ENCODE results near the gene EVI5L.
"Not testable (repeated sequence)": the region's sequence is repeated elsewhere in the genome, so short reads cannot be mapped to it uniquely, and the experiment has no call there.

EVI5L gene

GRCh38 chr19:7888826-7889217, 58.8 kb downstream of the EVI5L start:
- Histone ChIP-seq H3K4me3 (ENCODE audit: low read length in 2 of 2) (no peak overlapping the region), H3K4me1 (ENCODE audit: control insufficient read depth, insufficient read depth, low read length) (no peaks in the 10 kb centered on the region), H3K36me3 (ENCODE audit: control insufficient read depth in 2 of 2, insufficient read depth in 2 of 2, low read length in 2 of 2) (no peaks in the 10 kb centered on the region), H3K9ac (ENCODE audit: low read length in 2 of 2) (no peak overlapping the region), H3K9me3 (ENCODE audit: control insufficient read depth in 2 of 2, low read length in 2 of 2) (no peaks in the 10 kb centered on the region), H3K27ac (ENCODE audit: low read length) (no peak overlapping the region), H3K27me3 (ENCODE audit: control insufficient read depth in 1 of 2, insufficient read depth in 2 of 2, low read length in 2 of 2) (peaks cover 13% of the 10 kb centered on the region in 2 donors)

GRCh38 chr19:7893362-7894101, 63.5 kb downstream of the EVI5L start:
- H3K4me3 ChIP-seq (ENCODE audit: low read length in 2 of 2); H3K9ac ChIP-seq (ENCODE audit: low read length in 2 of 2); H3K9me3 ChIP-seq (ENCODE audit: control insufficient read depth in 2 of 2, low read length in 2 of 2); H3K27ac ChIP-seq (ENCODE audit: low read length); H3K4me1 ChIP-seq (ENCODE audit: control insufficient read depth, insufficient read depth, low read length); H3K36me3 ChIP-seq (ENCODE audit: control insufficient read depth in 2 of 2, insufficient read depth in 2 of 2, low read length in 2 of 2): not testable (repeated sequence)
- peaks cover 7 to 18% of the 10 kb centered on the region in 2 donors for H3K27me3 ChIP-seq (ENCODE audit: control insufficient read depth in 1 of 2, insufficient read depth in 2 of 2, low read length in 2 of 2)

GRCh38 chr19:7894612-7895309, 64.7 kb downstream of the EVI5L start:
- Histone ChIP-seq H3K9ac (ENCODE audit: low read length in 2 of 2) (no peak overlapping the region), H3K27ac (ENCODE audit: low read length) (no peak overlapping the region), H3K4me3 (ENCODE audit: low read length in 2 of 2) (no peak overlapping the region)

GRCh38 chr19:7895565-7895964, 65.5 kb downstream of the EVI5L start:
- Histone ChIP-seq H3K4me1 (ENCODE audit: control insufficient read depth, insufficient read depth, low read length) (no peaks in the 10 kb centered on the region), H3K36me3 (ENCODE audit: control insufficient read depth in 2 of 2, insufficient read depth in 2 of 2, low read length in 2 of 2) (no peaks in the 10 kb centered on the region), H3K9ac (ENCODE audit: low read length in 2 of 2) (no peak overlapping the region), H3K27ac (ENCODE audit: low read length) (no peak overlapping the region), H3K4me3 (ENCODE audit: low read length in 2 of 2) (no peak overlapping the region), H3K27me3 (ENCODE audit: control insufficient read depth in 1 of 2, insufficient read depth in 2 of 2, low read length in 2 of 2) (peaks cover 2 to 12% of the 10 kb centered on the region in 2 donors), H3K9me3 (ENCODE audit: control insufficient read depth in 2 of 2, low read length in 2 of 2) (no peaks in the 10 kb centered on the region)

More at GRCh38 chr19:7894612-7895309, 64.7 kb downstream of the EVI5L start:
- H3K27me3 ChIP-seq (ENCODE audit: control insufficient read depth in 1 of 2, insufficient read depth in 2 of 2, low read length in 2 of 2), result peaks cover 2 to 12% of the 10 kb centered on the region in 2 donors
- H3K9me3 ChIP-seq (ENCODE audit: control insufficient read depth in 2 of 2, low read length in 2 of 2), result no peaks in the 10 kb centered on the region
- H3K4me1 ChIP-seq (ENCODE audit: control insufficient read depth, insufficient read depth, low read length), result no peaks in the 10 kb centered on the region
- H3K36me3 ChIP-seq (ENCODE audit: control insufficient read depth in 2 of 2, insufficient read depth in 2 of 2, low read length in 2 of 2), result no peaks in the 10 kb centered on the region

- H3K9ac ChIP-seq (ENCODE audit: low read length in 2 of 2), result no peak overlapping the region
- no peaks in the 10 kb centered on the region for H3K4me1 ChIP-seq (ENCODE audit: control insufficient read depth, insufficient read depth, low read length)
- no peak overlapping the region for H3K27ac ChIP-seq (ENCODE audit: low read length)
- no peak overlapping the region for H3K4me3 ChIP-seq (ENCODE audit: low read length in 2 of 2)
- H3K9me3 ChIP-seq (ENCODE audit: control insufficient read depth in 2 of 2, low read length in 2 of 2), result no peaks in the 10 kb centered on the region
- H3K36me3 ChIP-seq (ENCODE audit: control insufficient read depth in 2 of 2, insufficient read depth in 2 of 2, low read length in 2 of 2), result no peaks in the 10 kb centered on the region
- peaks cover 2 to 12% of the 10 kb centered on the region in 2 donors for H3K27me3 ChIP-seq (ENCODE audit: control insufficient read depth in 1 of 2, insufficient read depth in 2 of 2, low read length in 2 of 2)
Measured at GRCh38 chr19:7897292-7897691, 67.3 kb downstream of the EVI5L start.

- Histone ChIP-seq H3K27me3 (ENCODE audit: control insufficient read depth in 1 of 2, insufficient read depth in 2 of 2, low read length in 2 of 2) (peaks cover 2 to 8% of the 10 kb centered on the region in 2 donors), H3K9me3 (ENCODE audit: control insufficient read depth in 2 of 2, low read length in 2 of 2) (no peaks in the 10 kb centered on the region), H3K9ac (ENCODE audit: low read length in 2 of 2) (no peak overlapping the region), H3K36me3 (ENCODE audit: control insufficient read depth in 2 of 2, insufficient read depth in 2 of 2, low read length in 2 of 2) (no peaks in the 10 kb centered on the region), H3K4me3 (ENCODE audit: low read length in 2 of 2) (no peak overlapping the region), H3K4me1 (ENCODE audit: control insufficient read depth, insufficient read depth, low read length) (peaks cover 7% of the 10 kb centered on the region), H3K27ac (ENCODE audit: low read length) (no peak overlapping the region)
Measured at GRCh38 chr19:7898967-7899366, 68.9 kb downstream of the EVI5L start.

GRCh38 chr19:7899751-7900378, 69.8 kb downstream of the EVI5L start:
- H3K27ac ChIP-seq (ENCODE audit: low read length), result no peak overlapping the region
- no peak overlapping the region for H3K4me3 ChIP-seq (ENCODE audit: low read length in 2 of 2)
- no peak overlapping the region for H3K9ac ChIP-seq (ENCODE audit: low read length in 2 of 2)

GRCh38 chr19:7900401-7900870, 70.4 kb downstream of the EVI5L start:
- no peak overlapping the region for H3K4me3 ChIP-seq (ENCODE audit: low read length in 2 of 2)
- no peaks in the 10 kb centered on the region for H3K9me3 ChIP-seq (ENCODE audit: control insufficient read depth in 2 of 2, low read length in 2 of 2)
- H3K4me1 ChIP-seq (ENCODE audit: control insufficient read depth, insufficient read depth, low read length), result peaks cover 20% of the 10 kb centered on the region
- no peak overlapping the region for H3K9ac ChIP-seq (ENCODE audit: low read length in 2 of 2)
- H3K36me3 ChIP-seq (ENCODE audit: control insufficient read depth in 2 of 2, insufficient read depth in 2 of 2, low read length in 2 of 2), result no peaks in the 10 kb centered on the region
- peaks cover 0 to 2% of the 10 kb centered on the region in 2 donors for H3K27me3 ChIP-seq (ENCODE audit: control insufficient read depth in 1 of 2, insufficient read depth in 2 of 2, low read length in 2 of 2)
- H3K27ac ChIP-seq (ENCODE audit: low read length), result no peak overlapping the region

More at GRCh38 chr19:7899751-7900378, 69.8 kb downstream of the EVI5L start:
- no peaks in the 10 kb centered on the region for H3K9me3 ChIP-seq (ENCODE audit: control insufficient read depth in 2 of 2, low read length in 2 of 2)
- H3K27me3 ChIP-seq (ENCODE audit: control insufficient read depth in 1 of 2, insufficient read depth in 2 of 2, low read length in 2 of 2), result peaks cover 0 to 4% of the 10 kb centered on the region in 2 donors
- no peaks in the 10 kb centered on the region for H3K36me3 ChIP-seq (ENCODE audit: control insufficient read depth in 2 of 2, insufficient read depth in 2 of 2, low read length in 2 of 2)
- H3K4me1 ChIP-seq (ENCODE audit: control insufficient read depth, insufficient read depth, low read length), result peaks cover 15% of the 10 kb centered on the region

GRCh38 chr19:7900931-7901330, 70.9 kb downstream of the EVI5L start:
- no peak overlapping the region for H3K4me3 ChIP-seq (ENCODE audit: low read length in 2 of 2)
- H3K27me3 ChIP-seq (ENCODE audit: control insufficient read depth in 1 of 2, insufficient read depth in 2 of 2, low read length in 2 of 2), result no peaks in the 10 kb centered on the region
- H3K36me3 ChIP-seq (ENCODE audit: control insufficient read depth in 2 of 2, insufficient read depth in 2 of 2, low read length in 2 of 2), result peaks cover 0 to 2% of the 10 kb centered on the region in 2 donors
- no peak overlapping the region for H3K27ac ChIP-seq (ENCODE audit: low read length)
- H3K9ac ChIP-seq (ENCODE audit: low read length in 2 of 2), result no peak overlapping the region
- H3K9me3 ChIP-seq (ENCODE audit: control insufficient read depth in 2 of 2, low read length in 2 of 2), result no peaks in the 10 kb centered on the region
- peaks cover 25% of the 10 kb centered on the region for H3K4me1 ChIP-seq (ENCODE audit: control insufficient read depth, insufficient read depth, low read length)

- Histone ChIP-seq H3K27me3 (ENCODE audit: control insufficient read depth in 1 of 2, insufficient read depth in 2 of 2, low read length in 2 of 2) (no peaks in the 10 kb centered on the region), H3K9ac (ENCODE audit: low read length in 2 of 2) (no peak overlapping the region), H3K4me1 (ENCODE audit: control insufficient read depth, insufficient read depth, low read length) (peaks cover 27% of the 10 kb centered on the region), H3K9me3 (ENCODE audit: control insufficient read depth in 2 of 2, low read length in 2 of 2) (no peaks in the 10 kb centered on the region), H3K36me3 (ENCODE audit: control insufficient read depth in 2 of 2, insufficient read depth in 2 of 2, low read length in 2 of 2) (peaks cover 2 to 4% of the 10 kb centered on the region in 2 donors), H3K4me3 (ENCODE audit: low read length in 2 of 2) (no peak overlapping the region), H3K27ac (ENCODE audit: low read length) (no peak overlapping the region)
Measured at GRCh38 chr19:7901337-7901736, 71.3 kb downstream of the EVI5L start.
